Melanocyte of skin (primary cell): ENCODE results near the gene PTP4A1. TPM values are rescaled to one million over a fixed set of nuclear protein-coding genes. Genes with fewer than 3 reads are reported as not detected.

ENCODE experiments used
- small RNA-seq, 2 donors: library from RNA; depleted of rRNA; stranded (forward); fragments of <200 nt; gene quantifications; one replicate each; pipeline ENCODE3, GENCODE V24; 2012
- total RNA-seq, 2 donors: library from RNA; depleted of rRNA; stranded (reverse); fragments of >200 nt; gene quantifications; 2 replicates each; pipeline ENCODE4 v1.2.3, GENCODE V29; 2012

The PTP4A1 gene
- total RNA-seq = 10 to 100 TPM; 28.6 to 53.9 TPM

DNA sequence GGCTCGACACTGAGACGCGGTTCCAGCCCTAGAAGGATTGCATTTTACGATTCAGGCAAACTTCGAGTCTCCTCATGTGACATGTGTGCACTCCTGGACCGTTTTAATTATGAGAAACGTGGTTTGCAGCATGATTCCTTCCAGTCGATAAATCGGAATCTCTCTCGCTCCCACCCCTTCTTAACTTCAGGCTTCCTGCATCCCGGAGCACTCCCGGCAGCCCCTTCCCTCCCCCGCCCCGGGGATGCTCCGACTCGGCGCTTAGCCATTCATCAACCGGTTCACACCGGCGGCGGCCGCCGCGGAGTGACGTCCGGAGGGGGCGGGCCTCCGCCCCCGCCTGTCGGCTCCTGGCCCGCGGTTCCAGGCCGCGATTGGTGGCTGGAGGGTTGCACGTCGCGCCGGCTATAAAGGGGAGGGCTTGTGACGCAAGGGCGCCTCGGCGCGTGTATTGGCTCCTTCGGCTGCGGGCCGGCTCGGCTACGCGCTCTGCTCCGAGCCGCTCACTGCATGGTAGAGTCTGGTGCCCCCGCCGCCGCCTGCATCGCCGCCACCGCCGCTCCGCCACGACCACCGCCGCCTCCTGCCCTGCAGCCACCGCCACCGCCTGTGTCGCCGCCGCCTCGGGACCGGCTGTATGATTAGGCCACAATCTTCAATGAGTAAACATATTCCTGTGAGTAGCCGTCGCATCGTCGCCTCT, at the start of gene PTP4A1, which contains the start of gene LOC128125822:
TSS of gene PTP4A1 (plus strand) at position 437 of the 703 bp plus-strand sequence. CDS start 4,401 bp downstream, outside the sequence.
TSS of gene LOC128125822 (plus strand) at position 437 of the 703 bp plus-strand sequence.

Small RNA genes lying within 50 kb of the gene (small RNA-seq; reads per million reads assigned to genes)
- 0 reads per million in 2 donors for gene AL513043.1

Other genes with a start within 250 kb of the PTP4A1 start
- 10 to 100 TPM; 31.6 to 39.9 TPM for gene PHF3, start 63.3 kb downstream of the PTP4A1 start, total RNA-seq